Measurements from ENCODE around the gene CERS1. TPM values are rescaled to one million over a fixed set of nuclear protein-coding genes. Genes with fewer than 3 reads are reported as not detected.
"Not testable (repeated sequence)": the region's sequence is repeated elsewhere in the genome, so short reads cannot be mapped to it uniquely, and the experiment has no call there.

Gene CERS1
- total RNA-seq, 1 donor from 2014 or later = not detected

DNA sequence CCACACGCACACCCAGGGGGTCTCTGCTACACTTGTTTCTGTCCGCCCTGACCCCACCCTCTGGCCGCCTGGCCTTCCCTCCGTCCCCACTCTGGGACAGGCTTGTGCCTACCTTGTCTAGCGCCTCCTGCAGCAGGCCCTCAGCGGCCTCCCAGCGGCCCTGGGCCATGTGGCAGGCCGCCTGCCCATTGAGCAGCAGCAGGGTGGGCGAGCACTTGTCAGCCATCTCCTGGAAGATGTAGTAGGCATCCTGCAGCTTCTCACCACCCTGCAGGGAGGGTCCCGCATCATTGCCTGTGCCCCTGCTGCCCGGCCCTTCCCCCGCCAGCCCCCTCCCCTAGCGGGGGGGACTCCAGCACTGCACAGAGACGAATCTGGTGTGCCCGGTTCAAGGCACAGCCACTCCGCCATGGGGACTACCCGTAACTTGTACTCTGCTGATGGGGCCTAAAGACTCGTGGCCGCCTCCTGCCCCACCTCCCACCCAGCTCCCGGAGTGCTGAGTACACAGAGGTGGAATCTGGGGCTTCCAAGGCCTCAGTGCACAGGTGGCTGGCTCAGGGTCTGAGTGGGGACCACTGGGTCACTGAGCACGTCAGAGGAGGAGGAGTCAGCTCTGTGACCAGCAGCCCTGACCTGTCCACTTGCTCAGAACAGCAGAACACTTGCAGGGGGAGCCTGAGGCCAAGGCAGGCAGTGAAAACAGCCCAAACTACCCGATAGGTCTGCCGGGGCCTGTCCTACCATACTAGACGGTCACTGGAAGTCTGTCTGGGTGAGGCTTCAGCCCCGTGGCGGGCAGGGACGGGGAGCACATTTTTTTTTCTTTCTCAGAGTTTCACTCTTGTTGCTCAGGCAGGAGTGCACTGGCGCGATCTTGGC, 7.4 kb upstream of the CERS1 start:
- TF ChIP-seq, protein P1, sequence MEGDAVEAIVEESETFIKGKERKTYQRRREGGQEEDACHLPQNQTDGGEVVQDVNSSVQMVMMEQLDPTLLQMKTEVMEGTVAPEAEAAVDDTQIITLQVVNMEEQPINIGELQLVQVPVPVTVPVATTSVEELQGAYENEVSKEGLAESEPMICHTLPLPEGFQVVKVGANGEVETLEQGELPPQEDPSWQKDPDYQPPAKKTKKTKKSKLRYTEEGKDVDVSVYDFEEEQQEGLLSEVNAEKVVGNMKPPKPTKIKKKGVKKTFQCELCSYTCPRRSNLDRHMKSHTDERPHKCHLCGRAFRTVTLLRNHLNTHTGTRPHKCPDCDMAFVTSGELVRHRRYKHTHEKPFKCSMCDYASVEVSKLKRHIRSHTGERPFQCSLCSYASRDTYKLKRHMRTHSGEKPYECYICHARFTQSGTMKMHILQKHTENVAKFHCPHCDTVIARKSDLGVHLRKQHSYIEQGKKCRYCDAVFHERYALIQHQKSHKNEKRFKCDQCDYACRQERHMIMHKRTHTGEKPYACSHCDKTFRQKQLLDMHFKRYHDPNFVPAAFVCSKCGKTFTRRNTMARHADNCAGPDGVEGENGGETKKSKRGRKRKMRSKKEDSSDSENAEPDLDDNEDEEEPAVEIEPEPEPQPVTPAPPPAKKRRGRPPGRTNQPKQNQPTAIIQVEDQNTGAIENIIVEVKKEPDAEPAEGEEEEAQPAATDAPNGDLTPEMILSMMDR (IDR thresholded peaks at IDR 0.05) = no peak
- DNase-seq = peak; percentile 52
- intact Hi-C loops (cut with DNase I) = no loop called here
- Histone ChIP-seq H3K27ac (no peak overlapping the region), H3K4me3 (no peak overlapping the region), H3K36me3 (peaks cover 78% of the 10 kb centered on the region), H3K27me3 (no peaks in the 10 kb centered on the region), H3K9me3 (no peaks in the 10 kb centered on the region), H3K4me1 (no peaks in the 10 kb centered on the region)
- no peak for ATAC-seq

- H3K4me3 ChIP-seq; ATAC-seq; H3K27ac ChIP-seq; intact Hi-C loops (cut with DNase I); H3K4me1 ChIP-seq; DNase-seq; H3K27me3 ChIP-seq; H3K9me3 ChIP-seq: not testable (repeated sequence)
- H3K36me3 ChIP-seq = peaks cover 72% of the 10 kb centered on the region
These were observed 6.6 kb upstream of the CERS1 start for GRCh38 chr19:18902519-18902918.

- Histone ChIP-seq H3K9me3 (no peaks in the 10 kb centered on the region), H3K4me3 (no peak overlapping the region), H3K36me3 (peaks cover 63% of the 10 kb centered on the region), H3K4me1 (no peaks in the 10 kb centered on the region), H3K27ac (no peak overlapping the region), H3K27me3 (peaks cover 5% of the 10 kb centered on the region)
- ATAC-seq (no peak), DNase-seq (no peak)
- intact Hi-C loops (cut with DNase I) = no loop called here
- TF ChIP-seq, protein P1 (IDR thresholded peaks at IDR 0.05) = no peak
These were observed 5.5 kb upstream of the CERS1 start for GRCh38 chr19:18901491-18901890.

DNA sequence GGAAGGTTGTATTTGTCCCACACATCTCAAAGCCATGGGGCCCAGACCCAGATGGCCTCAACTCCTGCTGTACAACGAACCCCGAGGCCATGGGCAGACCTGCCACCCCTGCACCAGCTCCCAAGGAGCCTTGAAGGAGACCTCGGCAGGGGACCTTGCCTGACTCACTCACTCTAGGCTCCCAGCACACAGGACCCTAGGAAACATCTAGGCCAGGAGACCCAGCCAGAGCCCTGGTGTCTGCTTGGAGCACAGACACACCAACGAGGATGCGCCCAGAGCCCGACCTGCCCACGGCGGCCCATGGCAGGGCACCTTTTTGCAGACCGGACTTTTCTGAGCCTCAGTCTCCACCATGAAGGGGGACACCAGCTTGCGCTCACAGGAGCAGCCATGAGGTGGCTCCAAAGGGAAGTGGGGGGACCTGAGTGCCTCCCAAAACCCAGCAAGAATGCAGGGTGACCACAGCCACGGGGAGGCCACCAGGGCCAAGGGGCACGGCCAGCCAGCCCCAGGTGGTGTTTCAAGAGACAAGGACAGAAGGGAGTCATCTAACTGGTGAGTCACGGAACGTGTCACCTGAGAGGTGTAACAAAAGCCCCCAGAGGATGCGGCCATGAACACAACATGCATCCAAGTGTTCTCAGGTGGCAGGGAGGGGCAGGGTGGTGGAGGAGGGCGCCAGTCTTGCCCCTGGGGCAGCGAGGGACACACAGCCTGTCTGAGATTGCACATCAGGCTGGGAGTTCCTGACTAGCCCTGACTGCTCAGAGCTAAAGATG, 4.9 kb upstream of the CERS1 start:
- intact Hi-C loops (cut with DNase I) = no loop called here

GRCh38 chr19:18899624-18900560, 3.9 kb upstream of the CERS1 start:
- no peak for ATAC-seq
- intact Hi-C loops (cut with DNase I) = no loop called here

More for the DNA sequence above, 4.9 kb upstream of the CERS1 start:
- peaks cover 57% of the 10 kb centered on the region for H3K36me3 ChIP-seq
- H3K4me1 ChIP-seq = no peaks in the 10 kb centered on the region
- H3K9me3 ChIP-seq = no peaks in the 10 kb centered on the region
- TF ChIP-seq, protein P1 (IDR thresholded peaks at IDR 0.05) = no peak
- DNase-seq (peak; percentile 52), ATAC-seq (no peak)
- no peak overlapping the region for H3K4me3 ChIP-seq
- no peak overlapping the region for H3K27ac ChIP-seq
- peaks cover 7% of the 10 kb centered on the region for H3K27me3 ChIP-seq

More at GRCh38 chr19:18899624-18900560, 3.9 kb upstream of the CERS1 start:
- H3K4me3 ChIP-seq = no peak overlapping the region
- no peak overlapping the region for H3K27ac ChIP-seq
- TF ChIP-seq, protein P1 (IDR thresholded peaks at IDR 0.05) = no peak
- peaks cover 2% of the 10 kb centered on the region for H3K4me1 ChIP-seq
- H3K27me3 ChIP-seq = peaks cover 15% of the 10 kb centered on the region
- peaks cover 47% of the 10 kb centered on the region for H3K36me3 ChIP-seq
- no peak for DNase-seq
- no peaks in the 10 kb centered on the region for H3K9me3 ChIP-seq

All from upper lobe of right lung (tissue), 1 donor.